SHP77 (cell line): Measurements from ENCODE around the gene ROCK2.

Experiments used
- DNase-seq, 2 experiments: peaks; one replicate each; lab custom pipeline; 2025; lab: John Stamatoyannopoulos, UW

The ROCK2 gene

DNA sequence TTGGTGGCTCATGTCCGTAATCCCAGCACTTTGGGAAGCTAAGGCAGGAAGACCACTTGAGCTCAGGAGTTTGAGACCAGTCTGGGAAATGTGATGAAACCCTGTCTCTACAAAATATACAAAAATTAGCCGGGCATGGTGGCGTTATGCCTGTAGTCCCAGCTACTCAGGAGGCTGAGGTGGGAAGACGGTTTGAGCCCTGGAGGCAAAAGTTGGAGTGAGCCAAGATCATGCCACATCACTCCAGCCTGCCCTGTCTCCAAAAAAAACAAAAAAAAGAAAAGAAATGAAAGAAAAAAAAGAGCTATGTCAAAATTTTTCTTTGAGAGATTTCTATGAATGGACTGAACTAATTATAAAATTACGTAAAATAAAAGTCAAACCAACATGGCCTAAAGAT is 34.7 kb downstream of the ROCK2 start:
- no peak for DNase-seq

DNA sequence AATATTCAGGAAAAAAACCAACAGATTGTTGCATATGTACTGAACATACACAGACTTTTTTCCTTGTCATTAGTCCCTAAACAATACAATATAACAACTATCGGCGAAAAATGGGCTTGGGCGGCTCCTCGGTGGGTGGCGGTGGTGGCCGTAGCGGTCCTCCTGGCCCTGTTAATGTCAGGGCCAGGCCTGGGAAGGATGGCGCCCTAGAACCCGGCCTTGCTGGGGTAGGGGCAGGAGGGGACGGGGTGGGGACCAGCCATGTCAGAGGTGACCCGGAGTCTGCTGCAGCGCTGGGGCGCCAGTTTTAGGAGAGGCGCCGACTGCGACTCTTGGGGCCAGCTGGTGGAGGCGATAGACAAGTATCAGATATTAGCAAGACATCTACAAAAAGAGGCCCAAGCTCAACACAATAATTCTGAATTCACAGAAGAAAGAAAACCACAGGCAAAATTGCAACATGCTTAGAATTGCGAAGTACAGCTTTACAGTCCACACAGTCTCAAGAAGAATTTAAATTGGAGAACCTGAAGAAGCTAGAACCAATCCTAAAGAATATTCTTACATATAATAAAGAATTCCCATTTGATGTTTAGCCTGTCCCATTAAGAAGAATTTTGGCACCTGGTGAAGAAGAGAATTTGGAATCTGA is 36.5 kb downstream of the ROCK2 start:
- DNase-seq = no peak

DNA sequence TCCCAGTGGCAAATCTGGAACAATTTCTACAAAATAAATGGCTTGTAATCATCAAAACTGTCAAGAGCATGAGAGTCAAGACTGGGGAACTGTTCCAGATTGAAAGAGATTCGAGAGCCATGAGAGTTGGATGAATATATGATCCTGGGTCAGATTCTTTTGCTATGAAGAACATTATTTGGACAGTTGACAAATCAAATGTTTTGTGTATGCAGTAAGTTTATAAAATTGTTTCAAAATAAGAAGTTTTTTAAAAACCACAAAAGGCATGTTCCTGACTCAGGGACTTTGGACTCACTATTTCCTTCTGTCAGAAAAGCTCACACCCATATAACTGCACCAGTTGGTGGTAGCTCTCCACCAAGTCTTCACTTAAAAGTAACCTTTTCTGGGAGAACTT is 38.5 kb downstream of the ROCK2 start:
- no peak for DNase-seq

DNA sequence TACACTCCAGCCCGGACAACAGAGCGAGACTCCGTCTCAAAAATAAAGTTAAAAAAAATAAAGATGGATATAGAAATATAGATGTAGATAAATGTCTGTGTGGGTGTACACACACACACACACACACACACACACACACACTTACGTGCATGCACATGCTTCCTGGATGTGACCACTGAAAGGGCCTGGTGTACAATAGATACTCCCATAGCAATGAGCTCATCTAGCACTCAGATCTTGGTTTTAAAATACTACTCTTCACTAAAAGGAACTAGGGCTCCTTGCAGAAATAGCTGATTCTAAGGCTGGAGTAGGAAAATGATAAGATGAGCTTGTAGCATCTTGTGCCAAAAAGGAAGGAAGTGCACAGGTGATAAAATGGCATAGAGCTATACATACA is 39.1 kb downstream of the ROCK2 start:
- DNase-seq = no peak

DNA sequence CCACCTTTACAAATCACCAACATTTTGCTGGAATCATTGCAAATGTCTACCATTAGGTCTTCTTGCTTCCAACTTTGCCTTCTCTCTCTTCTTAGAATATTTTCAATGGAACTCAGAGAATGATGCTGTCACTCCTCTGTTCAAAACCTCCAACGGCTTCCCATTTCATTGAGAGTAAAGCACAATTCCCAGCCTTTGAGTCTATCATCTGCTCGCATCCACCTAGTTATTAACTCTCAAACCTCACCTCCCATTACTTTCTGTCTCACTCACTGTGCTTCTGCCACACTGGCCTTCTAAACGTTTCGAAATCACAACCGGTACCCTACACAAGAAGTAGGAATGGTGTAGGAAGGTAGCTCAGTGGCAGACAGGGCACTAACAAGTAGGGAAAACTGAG is 40.0 kb downstream of the ROCK2 start:
- no peak for DNase-seq

DNA sequence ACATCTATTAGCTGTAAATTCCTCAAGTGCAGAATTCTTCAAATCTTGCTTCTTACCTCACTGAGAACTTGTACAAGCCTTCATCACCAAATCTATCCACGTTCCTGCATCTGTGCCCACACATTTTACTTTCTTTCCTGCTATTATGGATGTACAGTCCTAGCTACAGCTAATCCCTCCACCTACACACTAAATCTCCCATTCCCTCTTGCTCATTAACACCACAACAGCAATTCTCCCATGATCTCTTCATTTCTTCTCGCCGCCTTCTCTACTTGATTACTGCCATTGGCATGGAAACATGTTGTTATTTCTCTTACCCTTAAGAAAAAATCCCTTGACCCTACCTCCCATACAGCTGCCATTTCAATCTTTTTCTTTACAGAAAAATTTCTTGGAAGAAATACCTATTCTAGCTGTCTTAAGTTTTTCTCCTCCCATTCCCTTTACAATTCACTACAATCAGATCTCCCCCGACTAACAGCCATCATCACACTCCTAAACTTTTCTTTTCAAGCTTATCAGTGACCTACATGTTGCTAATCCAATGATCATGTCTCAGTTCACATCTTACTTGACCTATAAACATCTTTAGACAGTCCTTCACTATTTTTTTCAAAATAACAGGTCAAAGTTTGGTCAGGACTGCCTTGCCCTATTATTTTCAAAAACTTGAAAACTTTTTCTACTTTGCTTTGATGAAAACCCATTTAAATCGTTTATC is 41.0 kb downstream of the ROCK2 start:
- no peak for DNase-seq

DNA sequence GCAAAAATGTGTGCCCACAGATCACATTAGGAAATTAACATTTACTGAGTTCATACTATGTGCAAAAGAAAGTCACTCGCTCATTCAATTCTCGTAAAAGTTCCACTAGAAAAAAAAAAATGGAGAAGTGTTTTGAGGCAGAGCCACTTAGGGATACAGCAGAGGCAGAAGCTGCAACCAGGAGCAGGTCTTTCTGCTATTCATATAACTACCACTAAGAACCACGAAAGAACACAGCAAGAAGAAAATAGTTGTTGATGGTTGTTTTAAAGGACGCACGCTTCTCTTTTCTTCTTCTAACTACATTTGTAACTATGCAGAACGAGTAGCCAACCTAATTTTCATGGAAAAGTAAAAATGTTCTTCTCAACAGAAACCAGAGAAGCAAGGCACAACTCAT is 45.0 kb downstream of the ROCK2 start:
- no peak for DNase-seq

DNA sequence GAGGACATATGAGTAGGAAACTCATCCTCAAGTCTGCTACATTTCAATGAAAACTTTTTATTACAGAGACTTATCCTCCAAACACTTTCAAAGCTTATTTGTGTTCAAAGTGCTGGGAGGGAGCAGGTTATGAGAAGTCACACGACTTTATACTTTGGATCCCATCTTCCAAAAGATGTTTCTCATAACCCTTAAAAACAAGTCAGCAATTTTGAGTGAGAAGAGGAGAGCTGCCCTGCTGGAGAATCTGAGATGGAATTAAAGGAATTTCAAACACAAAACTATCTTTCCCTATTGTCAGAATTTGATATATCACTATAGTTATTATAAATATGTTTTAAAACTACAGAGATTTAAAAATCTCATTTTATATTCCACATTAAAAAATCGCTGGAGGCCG is 45.8 kb downstream of the ROCK2 start:
- DNase-seq = no peak

DNA sequence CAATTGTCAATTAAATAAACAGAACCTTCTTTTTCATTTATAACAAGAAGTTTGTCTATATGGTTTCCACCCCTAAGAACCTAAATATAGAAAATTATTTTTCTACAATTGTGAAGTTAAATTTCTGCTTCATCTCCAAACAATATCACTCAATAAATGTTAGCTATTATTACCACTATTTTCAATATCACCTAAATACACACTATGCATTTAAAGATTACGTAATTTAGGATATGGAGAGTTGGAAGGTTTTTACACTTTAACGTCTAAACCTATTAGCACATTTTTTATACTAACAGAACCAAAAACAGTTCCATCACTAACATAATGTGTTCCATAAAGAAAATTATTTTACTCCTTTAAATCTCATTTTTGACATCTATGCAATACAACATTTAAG is 48.0 kb downstream of the ROCK2 start:
- no peak for DNase-seq

DNA sequence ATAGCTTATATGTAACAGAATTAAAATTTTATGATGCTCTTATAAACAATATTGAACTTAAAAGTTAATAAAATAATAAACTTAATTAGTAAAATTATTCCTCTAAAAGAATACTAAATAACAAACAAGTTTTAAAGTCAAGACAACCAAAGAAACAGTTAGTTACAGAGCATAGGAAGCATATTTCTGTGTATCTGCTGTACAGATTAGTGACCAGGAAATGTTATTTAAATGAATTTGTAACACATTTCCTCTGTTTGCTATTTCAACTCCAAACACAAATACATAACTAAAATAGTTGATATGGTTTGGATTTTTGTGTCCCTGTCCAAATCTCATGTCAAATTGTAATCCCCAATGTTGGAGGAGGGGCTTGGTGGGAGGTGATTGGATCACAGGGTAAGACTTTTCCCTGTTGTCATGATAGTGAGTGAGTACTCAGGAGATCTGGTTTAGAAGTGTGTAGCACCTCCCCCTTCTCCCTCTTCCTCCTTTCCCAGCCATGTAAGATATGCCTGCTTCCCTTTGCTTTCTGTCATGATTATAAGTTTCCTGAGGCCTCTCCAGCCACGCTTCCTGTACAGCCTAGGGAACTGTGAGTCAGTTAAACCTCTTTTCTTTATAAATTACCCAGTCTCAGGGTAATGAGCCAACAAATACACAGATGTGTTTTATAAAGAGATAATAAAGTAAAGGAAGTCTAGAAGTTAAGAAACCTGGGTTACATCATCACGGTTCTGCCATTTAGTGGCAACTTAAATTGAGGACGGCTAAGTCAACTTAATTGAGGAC is 51.8 kb downstream of the ROCK2 start:
- no peak for DNase-seq

DNA sequence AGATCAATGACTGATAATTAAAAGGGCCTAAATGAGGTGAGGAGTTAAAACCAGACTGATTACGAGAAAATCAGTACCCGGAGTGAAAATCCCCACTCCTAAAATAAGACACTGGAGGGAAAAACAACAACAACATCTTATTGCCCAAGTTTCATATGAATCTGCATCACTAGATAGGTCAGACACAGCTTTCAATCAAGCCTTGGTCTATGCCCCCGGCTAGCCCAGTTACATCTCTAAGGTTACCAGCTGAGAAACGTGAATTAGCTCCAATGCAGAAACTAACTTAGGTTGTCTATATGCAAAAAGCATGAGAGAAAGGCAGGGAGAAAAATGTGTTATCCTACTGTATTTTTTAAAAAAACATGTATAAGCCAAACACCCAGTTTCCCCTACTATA is 53.7 kb downstream of the ROCK2 start:
- no peak for DNase-seq

DNA sequence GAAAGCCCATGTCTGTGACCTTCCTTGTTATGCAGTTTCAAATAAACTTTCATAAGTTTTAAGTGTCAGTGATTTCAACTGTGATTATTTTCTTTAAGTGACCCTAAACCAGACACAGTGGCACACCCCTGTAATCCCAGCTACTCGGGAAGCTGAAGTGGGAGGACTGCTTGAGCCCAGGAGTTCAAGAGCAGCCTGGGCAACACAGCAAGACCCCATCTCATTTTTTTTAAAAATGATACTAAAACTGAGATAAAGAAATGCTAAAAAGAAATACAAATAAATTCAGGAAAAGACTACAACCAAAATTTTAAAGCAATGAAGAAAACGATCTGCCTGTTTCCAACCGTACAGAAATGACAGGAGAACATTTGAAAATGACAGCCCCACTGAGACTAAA is 54.2 kb downstream of the ROCK2 start:
- DNase-seq = no peak

DNA sequence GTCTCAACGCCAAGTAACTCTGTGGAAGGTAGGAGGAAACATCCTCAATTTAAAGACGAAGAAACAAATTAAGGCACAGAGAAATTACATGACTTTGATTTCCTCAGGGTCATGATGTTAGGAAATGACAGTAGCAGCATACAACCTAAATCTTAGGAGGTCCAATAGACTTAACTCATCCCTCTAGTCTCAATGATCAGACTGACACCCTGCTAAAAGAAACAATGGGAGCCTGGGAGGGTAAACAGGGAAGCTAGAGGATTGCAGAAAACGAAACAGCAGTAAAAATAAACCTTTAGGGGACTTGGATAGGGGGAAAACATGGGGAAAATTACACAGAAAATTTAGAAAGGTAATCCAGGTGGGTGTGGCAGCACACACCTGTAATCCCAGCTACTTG is 56.0 kb downstream of the ROCK2 start:
- DNase-seq = no peak

DNA sequence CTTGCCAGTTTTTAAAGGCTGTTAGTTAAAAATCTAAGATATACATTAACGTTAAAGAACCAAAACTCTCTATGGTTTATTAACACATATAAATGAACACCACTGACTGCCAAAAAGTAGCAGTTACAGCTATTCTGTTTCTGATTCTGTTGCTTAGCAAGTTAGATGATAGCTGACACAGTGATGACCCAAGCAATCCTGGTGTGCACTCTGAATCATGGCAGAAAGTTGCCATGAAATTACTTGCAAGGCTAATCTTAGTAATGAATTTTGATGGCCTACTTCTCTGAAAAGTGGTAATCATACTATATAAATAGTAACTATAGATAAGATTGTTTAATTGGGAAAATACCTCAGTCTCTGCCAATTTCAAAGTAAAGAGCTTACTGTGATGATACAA is 57.7 kb downstream of the ROCK2 start:
- no peak for DNase-seq

DNA sequence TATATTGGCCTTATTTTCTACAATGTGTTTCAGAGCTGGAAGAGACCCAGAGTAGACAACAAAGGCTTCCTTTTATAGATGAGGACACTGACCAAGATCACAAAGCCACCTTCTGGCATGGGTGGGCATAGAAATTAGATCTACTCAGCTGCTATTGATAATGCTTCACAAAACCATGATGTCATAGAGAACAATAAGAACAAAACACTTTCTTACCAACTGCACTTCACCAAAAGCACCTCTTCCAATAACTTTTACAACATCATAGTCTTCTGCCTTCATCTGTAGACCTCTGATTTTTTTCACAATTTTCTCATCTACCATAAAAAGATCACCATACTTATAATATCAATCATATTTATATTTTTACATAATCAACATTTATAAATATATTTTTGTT is 58.1 kb downstream of the ROCK2 start:
- DNase-seq = no peak

DNA sequence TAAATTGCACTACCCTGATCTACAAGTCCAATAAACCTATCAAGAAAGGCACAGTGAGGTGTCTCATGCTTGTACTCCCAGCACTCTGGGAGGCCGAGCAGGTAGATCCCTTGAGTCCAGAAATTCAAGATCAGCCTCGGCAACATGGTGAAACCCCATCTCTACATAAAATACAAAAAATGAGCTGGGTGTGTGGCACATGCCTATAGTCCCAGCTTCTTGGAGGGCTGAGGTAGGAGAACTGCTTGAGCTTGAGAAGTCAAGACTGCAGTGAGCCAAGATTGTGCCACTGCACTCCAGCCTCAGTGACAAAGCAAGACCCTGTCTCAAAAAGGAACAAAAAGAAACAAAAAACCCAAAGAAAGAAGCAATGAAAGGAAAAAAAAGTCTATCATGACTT is 58.9 kb downstream of the ROCK2 start:
- DNase-seq = no peak

DNA sequence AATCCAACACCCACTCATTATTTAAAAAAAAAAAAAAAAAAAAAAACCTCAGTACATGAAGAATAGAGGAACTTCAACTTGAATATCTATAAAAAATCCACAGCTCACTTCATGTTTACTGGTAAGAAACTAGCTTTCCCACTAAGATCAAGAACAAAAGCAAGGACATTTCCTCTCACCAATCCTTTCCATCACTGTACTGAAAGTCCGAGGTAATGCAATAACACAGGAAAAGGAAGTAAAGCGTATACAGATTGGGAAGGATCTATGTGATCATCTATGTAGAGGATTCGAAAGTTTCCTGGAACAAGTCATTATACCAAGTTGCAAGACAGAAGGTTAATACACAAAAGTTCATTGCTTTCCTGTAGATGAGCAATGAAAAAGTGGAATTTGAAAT is 63.2 kb downstream of the ROCK2 start:
- DNase-seq = no peak

DNA sequence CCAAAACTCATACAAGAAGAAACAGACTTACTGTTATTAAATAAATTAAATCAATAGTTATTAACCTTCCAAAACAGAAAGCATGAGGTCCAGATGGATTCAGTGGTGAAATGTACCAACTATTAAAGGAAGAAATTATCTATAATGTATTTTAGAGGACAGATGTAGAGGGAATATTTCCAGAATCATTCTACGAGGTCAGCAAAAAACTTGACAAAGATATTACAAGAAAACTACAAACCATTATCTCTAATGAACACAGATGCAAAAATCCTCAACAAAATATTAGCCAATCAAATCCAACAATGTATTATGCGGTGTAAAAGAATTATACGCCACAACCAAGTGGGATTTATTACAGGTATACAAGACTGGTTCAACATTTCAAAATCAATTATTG is 63.7 kb downstream of the ROCK2 start:
- DNase-seq = no peak

DNA sequence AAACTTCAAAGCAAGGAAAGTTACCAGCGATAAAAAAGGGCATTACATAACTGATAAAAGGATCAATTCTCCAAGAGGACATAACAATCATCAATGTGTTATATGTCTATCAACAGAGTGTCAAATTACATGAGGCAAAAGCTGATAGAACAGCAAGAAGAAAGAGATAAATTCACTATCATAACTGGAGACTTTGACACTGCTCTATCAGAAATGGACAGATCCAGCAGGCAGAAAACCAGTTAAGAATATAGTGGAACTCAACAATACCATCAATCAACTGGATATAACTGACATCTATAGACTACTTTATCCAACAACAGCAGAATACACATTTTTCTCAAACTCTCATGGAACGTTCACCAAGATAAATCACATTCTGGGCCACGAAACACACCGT is 65.0 kb downstream of the ROCK2 start:
- DNase-seq = no peak

DNA sequence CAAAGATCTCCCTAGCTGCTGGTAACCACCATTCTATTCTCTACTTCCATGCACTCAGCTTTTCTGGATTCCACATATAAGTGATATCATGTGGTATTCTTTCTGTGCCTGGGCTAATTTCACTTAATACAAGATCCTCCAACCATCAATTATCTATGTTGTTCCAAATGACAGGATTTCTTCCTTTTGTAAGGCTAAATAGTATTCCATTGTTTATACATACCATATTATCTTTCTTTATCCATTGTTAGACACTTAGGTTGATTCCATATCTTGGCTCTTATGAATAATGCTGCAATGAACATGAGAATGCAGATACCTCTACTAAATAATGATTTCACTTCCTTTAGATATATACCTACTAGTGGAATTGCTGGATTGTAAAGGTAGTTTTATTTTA is 66.2 kb downstream of the ROCK2 start:
- no peak for DNase-seq

DNA sequence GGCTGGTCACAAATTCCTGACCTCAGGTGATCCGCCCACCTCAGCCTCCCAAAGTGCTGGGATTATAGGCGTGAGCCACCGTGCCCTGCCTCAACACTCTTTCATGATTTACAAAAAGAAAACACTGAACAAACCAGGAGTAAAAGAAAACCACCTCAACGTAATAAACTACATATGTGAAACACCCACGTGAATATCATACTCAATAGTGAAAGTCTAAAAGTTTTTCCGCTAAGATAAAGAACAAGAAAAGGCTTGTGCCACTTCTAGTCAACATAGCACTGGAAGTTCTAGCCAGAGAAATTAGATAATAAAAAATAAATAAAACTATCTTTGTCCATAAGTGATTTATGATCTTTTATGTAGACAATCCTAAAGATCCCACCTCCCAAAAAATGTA is 68.5 kb downstream of the ROCK2 start:
- no peak for DNase-seq

DNA sequence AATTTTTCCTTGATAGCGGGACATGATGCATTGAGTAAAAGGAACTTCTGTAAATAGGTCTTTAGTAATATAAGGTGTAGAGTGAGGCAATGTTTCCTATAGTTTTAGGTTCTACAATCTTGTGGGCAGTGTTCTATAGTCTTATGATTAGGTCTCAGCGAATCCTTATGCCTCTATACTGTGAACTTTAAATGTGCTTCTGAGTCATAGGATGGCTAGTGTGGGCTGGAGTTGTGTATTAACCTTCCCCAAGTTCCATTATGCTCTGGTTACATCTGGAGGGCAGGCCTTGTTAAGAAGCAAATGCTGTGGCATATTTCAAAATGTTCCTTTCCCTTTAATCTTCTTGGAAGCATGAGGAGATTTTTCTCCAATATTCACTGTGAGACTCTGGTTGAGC is 73.5 kb downstream of the ROCK2 start:
- DNase-seq = no peak

DNA sequence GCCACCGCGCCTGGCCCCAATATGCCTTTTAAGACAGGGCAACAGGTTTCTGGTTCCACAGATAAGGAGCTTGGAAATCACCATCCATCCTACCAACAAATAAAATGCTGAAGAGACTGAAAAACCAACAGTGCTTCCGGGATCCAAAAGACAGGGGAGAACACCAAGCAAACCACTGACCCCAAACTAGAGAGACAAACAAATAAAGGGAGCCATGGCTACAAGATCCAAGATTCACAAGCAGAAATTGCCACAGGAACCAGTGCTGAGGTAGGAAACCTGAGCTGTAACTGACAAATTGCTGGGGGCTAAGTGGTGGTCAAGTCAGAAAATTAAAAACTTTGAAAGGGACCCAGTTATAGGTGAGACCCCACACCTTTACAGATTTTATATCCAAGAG is 76.5 kb downstream of the ROCK2 start:
- no peak for DNase-seq
